DND-41 (cell line): ENCODE results near the gene PDIA6.

ENCODE experiments used
- ATAC-seq: fragments of 200-7000 bp; cut with Tn5 transposase; 3 replicates; pipeline ENCODE4 v1.9.1; 2021; ENCODE audit warnings: low read depth; ENCODE audit not compliant: insufficient read depth
- DNase-seq: peaks from one replicate; pipeline ENCODE4 v3.0.0-alpha.2; 2020
- H2AFZ ChIP-seq: 2 replicates; pipeline ENCODE4 v1.6.0; 2012; ENCODE audit warnings: low read depth, low read length
- H3K27ac ChIP-seq: 2 replicates; pipeline ENCODE4 v1.5.1; 2012; ENCODE audit warnings: low read length, inconsistent platforms
- H3K27me3 ChIP-seq: fragments of 200-600 bp; sonication (generic); 2 replicates; pipeline ENCODE4 v1.6.0; 2012; ENCODE audit warnings: low read length, mild to moderate bottlenecking, inconsistent platforms; ENCODE audit not compliant: insufficient read depth, poor library complexity
- H3K36me3 ChIP-seq: 2 replicates; pipeline ENCODE4 v1.5.1; 2012; ENCODE audit warnings: low read length, inconsistent platforms; ENCODE audit not compliant: insufficient read depth
- H3K4me1 ChIP-seq: 2 replicates; pipeline ENCODE4 v1.5.1; 2012; ENCODE audit warnings: mild to moderate bottlenecking, low read length; ENCODE audit not compliant: insufficient read depth
- H3K4me2 ChIP-seq: 2 replicates; pipeline ENCODE4 v1.6.0; 2012; ENCODE audit warnings: mild to moderate bottlenecking, moderate library complexity, low read length, inconsistent platforms; ENCODE audit not compliant: insufficient read depth
- H3K4me3 ChIP-seq, 2 experiments: fragments of 200-600 bp in 1 of 2; shearing (Covaris generic) in 1 of 2; 2 replicates each; pipeline ENCODE4 v1.5.1; 2012 to 2016; ENCODE audit warnings: inconsistent platforms in 2 of 2, low read length in 2 of 2, mild to moderate bottlenecking in 2 of 2, low read depth in 1 of 2, moderate library complexity in 1 of 2
- H3K79me2 ChIP-seq: 2 replicates; pipeline ENCODE4 v1.6.0; 2012; ENCODE audit warnings: low read length, inconsistent platforms; ENCODE audit not compliant: insufficient read depth
- H3K9ac ChIP-seq: 2 replicates; pipeline ENCODE4 v1.6.0; 2012; ENCODE audit warnings: low read depth, mild to moderate bottlenecking, inconsistent platforms, low read length, moderate library complexity
- H3K9me3 ChIP-seq: 2 replicates; pipeline ENCODE4 v1.5.1; 2012; ENCODE audit warnings: low read length, moderate library complexity, mild to moderate bottlenecking, inconsistent platforms; ENCODE audit not compliant: insufficient read depth, severe bottlenecking
- H4K20me1 ChIP-seq: 2 replicates; pipeline ENCODE4 v1.6.0; 2012; ENCODE audit warnings: low read length; ENCODE audit not compliant: insufficient read depth
- CTCF ChIP-seq: IDR thresholded peaks from 2 replicates; pipeline ENCODE4 v1.5.1; 2012; ENCODE audit warnings: borderline replicate concordance, low read length, moderate library complexity, mild to moderate bottlenecking; ENCODE audit not compliant: poor library complexity, severe bottlenecking; ENCODE audit errors: extremely low read depth
- EZH2 ChIP-seq: IDR thresholded peaks from 3 replicates; pipeline ENCODE4 v1.6.1; 2012; ENCODE audit warnings: borderline replicate concordance, low read depth, mild to moderate bottlenecking, moderate library complexity, low read length, inconsistent platforms; ENCODE audit not compliant: severe bottlenecking

PDIA6 gene

GRCh38 chr2:10826026-10826425 is 13.4 kb upstream of the PDIA6 start:
- Histone ChIP-seq H3K4me2 (no peak overlapping the region), H4K20me1 (peaks cover 5% of the 10 kb centered on the region; the same call in 1 of the 2 replicates), H3K36me3 (no peaks in the 10 kb centered on the region), H3K4me3 (no peak overlapping the region), H3K9ac (no peak overlapping the region), H3K4me1 (no peaks in the 10 kb centered on the region), H2AFZ (no peak overlapping the region), H3K27ac (no peak overlapping the region), H3K27me3 (peaks cover 26% of the 10 kb centered on the region), H3K79me2 (no peaks in the 10 kb centered on the region), H3K9me3 (no peaks in the 10 kb centered on the region)
- ATAC-seq = no peak
- no peak for DNase-seq
- no peak for TF ChIP-seq CTCF
- no peak for TF ChIP-seq EZH2

- Histone ChIP-seq H3K4me1 (no peaks in the 10 kb centered on the region), H4K20me1 (peaks cover 4% of the 10 kb centered on the region; the same call in 1 of the 2 replicates), H3K27me3 (peaks cover 22% of the 10 kb centered on the region), H3K27ac (no peak overlapping the region), H3K9me3 (no peaks in the 10 kb centered on the region), H3K36me3 (no peaks in the 10 kb centered on the region), H2AFZ (no peak overlapping the region), H3K79me2 (no peaks in the 10 kb centered on the region), H3K4me2 (no peak overlapping the region), H3K4me3 (no peak overlapping the region), H3K9ac (no peak overlapping the region)
- ATAC-seq (no peak), DNase-seq (no peak)
- TF ChIP-seq CTCF (no peak), EZH2 (no peak)
These were observed 11.6 kb upstream of the PDIA6 start for GRCh38 chr2:10824191-10824590.

- Histone ChIP-seq H3K27ac (no peak overlapping the region), H3K27me3 (peaks cover 20% of the 10 kb centered on the region), H3K4me3 (no peak overlapping the region), H2AFZ (no peak overlapping the region), H3K9ac (no peak overlapping the region), H3K79me2 (no peaks in the 10 kb centered on the region), H3K9me3 (no peaks in the 10 kb centered on the region), H4K20me1 (no peaks in the 10 kb centered on the region; the same call in 1 of the 2 replicates), H3K36me3 (no peaks in the 10 kb centered on the region), H3K4me2 (no peak overlapping the region), H3K4me1 (no peaks in the 10 kb centered on the region)
- DNase-seq (no peak), ATAC-seq (no peak)
- no peak for TF ChIP-seq EZH2
- no peak for TF ChIP-seq CTCF
These were observed 8.6 kb upstream of the PDIA6 start for GRCh38 chr2:10820978-10821695.
